Measurements from ENCODE around the gene NCOA3.
"Not testable (repeated sequence)": the region's sequence is repeated elsewhere in the genome, so short reads cannot be mapped to it uniquely, and the experiment has no call there.

The NCOA3 gene

DNA sequence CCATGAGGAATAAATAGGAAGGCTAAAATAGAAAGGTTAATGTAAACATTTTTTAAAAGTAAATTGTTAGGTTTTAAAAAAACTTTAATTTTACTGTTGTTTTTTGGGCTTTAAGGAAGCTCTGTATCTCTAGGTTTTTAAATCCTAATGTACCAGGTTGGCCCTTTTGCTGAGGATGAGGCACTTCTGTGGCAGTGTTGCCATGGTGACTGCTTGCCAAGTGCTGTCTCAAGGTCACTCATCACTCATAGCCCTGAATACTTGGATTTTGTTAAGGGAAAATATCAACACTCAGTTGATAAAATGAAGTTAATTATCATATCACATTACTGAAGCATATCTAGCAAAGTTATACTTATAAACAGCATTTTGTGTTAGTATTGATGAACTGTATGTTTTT, 50.2 kb downstream of the NCOA3 start:
- DNase-seq: no peak
- in situ Hi-C loops (cut with HindIII; ENCODE audit: low pct_ligation_motif_present, low pct_unique_long_range_greater_than_20kb, low sequenced_read_pairs): no loop called here

DNA sequence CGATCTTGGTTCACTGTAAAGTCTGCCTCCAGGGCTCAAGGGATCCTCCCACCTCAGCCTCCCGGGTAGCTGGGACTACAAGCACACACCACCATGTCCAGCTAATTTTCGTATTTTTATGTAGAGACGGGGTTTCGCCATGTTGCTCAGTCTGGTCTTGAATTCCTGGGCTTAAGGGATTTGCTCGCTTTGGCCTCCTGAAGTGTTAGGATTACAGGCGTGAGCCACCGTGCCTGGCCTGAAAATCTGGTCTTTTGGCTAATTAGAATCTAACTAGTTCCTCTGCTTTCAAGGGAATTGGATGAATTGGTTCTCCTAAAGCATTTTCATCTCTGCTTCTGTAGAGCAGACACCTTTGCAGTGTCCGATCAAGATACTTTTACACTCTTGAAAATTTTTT, 51.3 kb downstream of the NCOA3 start:
- in situ Hi-C loops (cut with HindIII; ENCODE audit: low pct_ligation_motif_present, low pct_unique_long_range_greater_than_20kb, low sequenced_read_pairs): no loop called here
- no peak for DNase-seq

DNA sequence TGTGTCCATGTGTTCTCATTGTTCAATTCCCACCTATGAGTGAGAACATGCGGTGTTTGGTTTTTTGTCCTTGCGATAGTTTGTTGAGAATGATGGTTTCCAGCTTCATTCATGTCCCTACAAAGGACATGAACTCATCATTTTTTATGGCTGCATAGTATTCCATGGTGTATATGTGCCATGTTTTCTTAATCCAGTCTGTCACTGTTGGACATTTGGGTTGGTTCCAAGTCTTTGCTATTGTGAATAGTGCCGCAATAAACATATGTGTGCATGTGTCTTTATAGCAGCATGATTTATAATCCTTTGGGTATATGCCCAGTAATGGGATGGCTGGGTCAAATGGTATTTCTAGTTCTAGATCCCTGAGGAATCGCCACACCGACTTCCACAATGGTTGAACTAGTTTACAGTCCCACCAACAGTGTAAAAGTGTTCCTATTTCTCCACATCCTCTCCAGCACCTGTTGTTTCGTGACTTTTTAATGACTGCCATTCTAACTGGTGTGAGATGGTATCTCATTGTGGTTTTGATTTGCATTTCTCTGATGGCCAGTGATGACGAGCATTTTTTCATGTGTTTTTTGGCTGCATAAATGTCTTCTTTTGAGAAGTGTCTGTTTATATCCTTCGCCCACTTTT, 52.0 kb downstream of the NCOA3 start:
- in situ Hi-C loops (cut with HindIII; ENCODE audit: low pct_ligation_motif_present, low pct_unique_long_range_greater_than_20kb, low sequenced_read_pairs); DNase-seq: not testable (repeated sequence)

DNA sequence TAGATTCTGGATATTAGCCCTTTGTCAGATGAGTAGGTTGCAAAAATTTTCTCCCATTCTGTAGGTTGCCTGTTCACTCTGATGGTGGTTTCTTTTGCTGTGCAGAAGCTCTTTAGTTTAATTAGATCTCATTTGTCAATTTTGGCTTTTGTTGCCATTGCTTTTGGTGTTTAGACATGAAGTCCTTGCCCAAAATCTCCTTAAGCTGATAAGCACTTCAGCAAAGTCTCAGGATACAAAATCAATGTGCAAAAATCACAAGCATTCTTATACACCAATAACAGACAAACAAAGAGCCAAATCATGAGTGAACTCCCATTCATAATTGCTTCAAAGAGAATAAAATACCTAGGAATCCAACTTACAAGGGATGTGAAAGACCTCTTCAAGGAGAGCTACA, 52.6 kb downstream of the NCOA3 start:
- in situ Hi-C loops (cut with HindIII; ENCODE audit: low pct_ligation_motif_present, low pct_unique_long_range_greater_than_20kb, low sequenced_read_pairs): not testable (repeated sequence)

DNA sequence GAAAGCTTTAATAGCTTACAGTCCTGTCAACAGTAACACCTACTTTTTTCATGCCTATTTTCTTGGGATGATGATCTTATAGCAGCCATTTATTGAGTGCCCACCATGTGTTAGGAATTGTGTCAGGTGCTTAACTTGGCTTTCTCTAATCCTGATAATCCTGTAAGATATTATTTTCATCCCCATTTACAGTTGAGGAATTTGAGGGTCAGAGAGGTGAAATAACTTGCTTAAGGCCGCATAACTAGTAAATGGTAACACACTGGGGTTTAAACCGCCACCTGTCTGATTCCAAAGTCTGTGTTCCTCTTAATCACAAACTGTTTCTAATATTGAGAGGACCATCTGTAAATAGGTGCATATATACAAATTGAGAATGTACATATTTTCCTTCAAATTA, 55.5 kb downstream of the NCOA3 start:
- in situ Hi-C loops (cut with HindIII; ENCODE audit: low pct_ligation_motif_present, low pct_unique_long_range_greater_than_20kb, low sequenced_read_pairs): no loop called here
- no peak for DNase-seq

More for the DNA sequence above, 52.6 kb downstream of the NCOA3 start:
- DNase-seq: not testable (repeated sequence)

DNA sequence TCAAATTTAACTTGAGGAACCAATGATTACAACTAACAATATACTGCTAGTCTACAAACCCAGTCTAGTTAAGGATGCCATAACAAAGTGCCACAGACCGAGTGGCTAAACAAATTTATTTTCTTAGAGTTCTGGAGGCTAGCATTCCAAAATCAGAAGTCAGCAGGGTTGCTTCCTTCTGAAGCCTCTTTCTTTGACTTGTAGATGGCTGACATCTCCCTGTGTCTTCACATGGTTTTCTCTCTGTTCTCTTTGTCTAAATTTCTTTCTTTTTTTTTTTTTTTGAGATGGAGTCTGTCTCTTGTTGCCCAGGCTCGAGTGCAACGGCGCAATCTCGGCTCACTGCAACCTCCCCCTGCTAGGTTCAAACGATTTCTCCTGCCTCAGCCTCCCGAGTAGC, 56.1 kb downstream of the NCOA3 start:
- in situ Hi-C loops (cut with HindIII; ENCODE audit: low pct_ligation_motif_present, low pct_unique_long_range_greater_than_20kb, low sequenced_read_pairs): no loop called here
- DNase-seq: no peak

DNA sequence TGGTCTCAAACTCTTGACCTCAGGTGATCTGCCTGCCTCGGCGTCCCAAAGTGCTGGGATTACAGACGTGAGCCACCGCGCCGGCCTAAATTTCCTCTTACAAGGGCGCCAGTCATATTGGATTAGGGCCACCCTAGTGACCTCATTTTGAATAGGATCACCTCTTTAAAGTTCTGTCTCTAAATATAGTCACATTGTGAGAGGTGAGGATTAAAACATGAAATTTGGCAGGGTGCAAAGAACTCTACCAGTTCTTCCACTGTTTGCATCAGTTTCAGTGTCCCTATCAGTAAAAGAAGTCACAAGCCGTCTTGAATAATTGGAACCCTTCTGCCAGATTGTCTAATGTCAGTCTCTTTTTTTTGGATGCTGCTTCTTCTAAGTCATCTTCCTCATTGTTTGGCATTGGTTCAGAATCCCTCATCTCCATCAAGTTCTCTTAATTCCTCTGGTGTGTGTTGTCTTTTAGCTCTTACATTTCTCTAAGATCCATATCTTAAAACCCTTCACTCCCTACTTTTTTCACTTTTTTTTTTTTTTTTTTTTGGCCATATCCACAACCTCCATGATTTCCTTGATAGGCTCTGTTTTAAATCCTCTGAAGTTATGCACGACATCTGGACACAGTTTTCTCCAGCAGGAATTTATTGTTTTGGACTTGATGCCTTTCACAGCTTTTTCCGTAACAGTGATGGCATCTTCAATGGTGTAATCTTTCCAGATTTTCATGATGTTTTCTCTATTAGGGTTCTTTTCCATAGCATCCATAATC, 56.8 kb downstream of the NCOA3 start:
- in situ Hi-C loops (cut with HindIII; ENCODE audit: low pct_ligation_motif_present, low pct_unique_long_range_greater_than_20kb, low sequenced_read_pairs): no loop called here
- DNase-seq: no peak

DNA sequence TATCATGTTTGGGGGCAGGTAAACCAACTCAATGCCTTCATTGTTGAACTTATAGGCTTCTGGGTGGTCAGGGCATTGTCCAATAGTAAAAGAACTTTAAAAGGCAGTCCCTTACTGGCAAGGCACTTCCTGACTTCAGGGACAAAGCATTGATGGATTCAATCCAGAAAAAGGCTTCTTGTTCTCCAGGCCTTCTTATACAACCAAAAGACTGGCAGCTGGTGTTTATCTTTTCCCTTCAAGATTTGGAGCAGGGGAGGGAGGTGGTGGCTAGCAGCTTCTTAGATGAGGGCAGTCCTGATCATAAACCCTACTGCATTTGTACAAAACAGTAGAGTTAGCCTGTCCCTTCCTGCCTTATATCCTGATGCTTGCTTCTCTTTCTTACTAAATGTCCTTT, 57.5 kb downstream of the NCOA3 start:
- DNase-seq: no peak
- in situ Hi-C loops (cut with HindIII; ENCODE audit: low pct_ligation_motif_present, low pct_unique_long_range_greater_than_20kb, low sequenced_read_pairs): no loop called here

DNA sequence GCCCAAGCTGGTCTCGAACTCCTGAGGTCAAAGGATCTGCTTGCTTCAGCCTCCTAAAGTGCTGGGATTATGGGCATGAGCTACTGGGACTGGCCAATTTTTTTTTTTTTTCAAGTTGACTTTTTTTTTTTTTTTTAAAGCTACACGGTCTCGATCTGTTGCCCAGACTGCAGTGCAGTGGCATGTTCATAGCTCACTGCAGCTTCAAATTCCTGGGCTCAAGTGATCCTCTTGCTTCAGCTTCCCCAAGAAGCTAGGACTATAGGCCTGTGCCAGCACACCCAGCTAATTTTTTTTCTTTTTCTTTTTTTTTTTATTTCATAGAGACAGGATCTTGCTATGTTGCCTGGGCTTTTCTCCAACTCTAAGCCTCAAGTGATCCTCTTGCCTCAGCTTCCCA, 59.5 kb downstream of the NCOA3 start:
- in situ Hi-C loops (cut with HindIII; ENCODE audit: low pct_ligation_motif_present, low pct_unique_long_range_greater_than_20kb, low sequenced_read_pairs): no loop called here
- DNase-seq: no peak

DNA sequence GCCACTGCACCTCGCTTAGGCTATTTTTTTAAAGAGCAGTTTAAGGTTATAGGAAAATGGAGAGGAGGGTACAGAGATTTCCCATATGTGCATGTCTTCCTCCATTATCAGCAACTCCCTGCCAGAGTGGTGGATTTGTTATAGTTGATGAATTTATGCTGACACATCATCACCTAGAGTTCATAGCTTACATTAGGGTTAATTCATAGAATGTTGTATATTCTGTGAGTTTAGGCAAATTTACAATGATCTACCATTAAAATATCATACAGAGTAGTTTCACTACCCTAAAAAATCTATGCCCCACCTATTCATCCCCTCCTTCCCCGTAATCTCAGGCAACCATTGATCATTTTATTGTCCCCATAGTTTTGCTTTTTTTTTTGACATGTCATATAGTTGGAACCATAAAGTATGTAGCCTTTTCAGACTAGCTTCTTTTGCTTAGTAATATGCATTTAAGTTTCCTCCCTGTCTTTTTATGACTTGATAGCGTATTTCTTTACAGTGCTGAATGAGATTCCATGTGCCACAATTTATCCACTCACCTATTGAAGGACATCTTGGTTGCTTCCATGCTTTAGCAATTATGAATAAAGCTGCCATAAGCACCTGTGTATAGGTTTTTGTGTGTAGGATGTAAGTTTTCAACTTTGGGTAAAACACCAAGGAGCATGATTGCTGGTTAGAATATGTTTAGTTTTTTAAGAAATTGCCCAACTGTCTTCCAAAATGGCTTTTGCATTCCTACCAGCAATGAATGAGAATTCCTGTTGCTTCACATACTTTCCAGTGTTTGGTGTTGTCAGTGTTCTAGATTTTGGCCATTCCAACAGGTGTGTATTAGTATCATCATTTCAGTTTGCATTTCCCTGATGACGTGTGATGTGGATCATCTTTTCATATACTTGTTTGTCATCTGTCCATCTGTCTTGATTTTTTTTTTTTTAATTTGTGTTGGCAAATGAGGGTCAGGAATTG, 60.2 kb downstream of the NCOA3 start:
- in situ Hi-C loops (cut with HindIII; ENCODE audit: low pct_ligation_motif_present, low pct_unique_long_range_greater_than_20kb, low sequenced_read_pairs): no loop called here
- DNase-seq: no peak

DNA sequence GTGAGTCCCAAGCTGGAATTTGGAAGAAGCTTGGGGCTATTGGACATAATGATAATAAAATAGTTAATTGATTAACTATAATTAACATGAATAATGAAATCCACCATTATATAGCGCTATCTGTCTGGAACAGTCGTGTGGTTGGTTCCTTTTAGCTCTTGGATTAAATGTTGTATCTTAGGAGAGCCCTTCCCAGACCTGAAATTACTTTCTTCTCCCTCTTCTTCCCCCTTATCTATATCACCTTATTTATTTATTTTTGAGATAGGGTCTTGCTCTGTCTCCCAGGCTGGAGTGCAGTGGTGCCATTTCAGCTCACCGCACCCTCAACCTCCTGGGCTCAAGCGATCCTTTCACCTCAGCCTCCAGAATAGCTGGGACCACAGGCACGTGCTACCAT, 64.6 kb downstream of the NCOA3 start:
- in situ Hi-C loops (cut with HindIII; ENCODE audit: low pct_ligation_motif_present, low pct_unique_long_range_greater_than_20kb, low sequenced_read_pairs): no loop called here
- no peak for DNase-seq

DNA sequence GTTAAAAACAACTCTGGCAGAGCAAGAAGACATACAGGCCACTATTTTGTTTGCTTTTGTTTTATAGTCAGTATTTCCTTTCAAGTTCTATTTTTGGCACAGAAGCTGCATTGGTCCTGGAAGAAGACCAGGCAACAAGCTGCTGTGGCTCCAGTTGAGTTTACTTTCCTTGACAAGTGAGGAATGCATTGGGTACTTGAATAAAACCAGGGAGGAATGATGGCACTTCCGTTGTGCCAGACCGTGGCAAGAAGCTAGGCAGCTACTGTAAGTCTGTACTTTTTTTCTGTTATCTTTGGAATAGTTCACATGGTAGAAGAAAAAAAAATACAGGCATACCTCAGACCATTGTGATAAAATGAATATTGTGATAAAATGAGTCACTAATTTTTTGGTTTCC, 66.3 kb downstream of the NCOA3 start:
- no peak for DNase-seq
- in situ Hi-C loops (cut with HindIII; ENCODE audit: low pct_ligation_motif_present, low pct_unique_long_range_greater_than_20kb, low sequenced_read_pairs): no loop called here

DNA sequence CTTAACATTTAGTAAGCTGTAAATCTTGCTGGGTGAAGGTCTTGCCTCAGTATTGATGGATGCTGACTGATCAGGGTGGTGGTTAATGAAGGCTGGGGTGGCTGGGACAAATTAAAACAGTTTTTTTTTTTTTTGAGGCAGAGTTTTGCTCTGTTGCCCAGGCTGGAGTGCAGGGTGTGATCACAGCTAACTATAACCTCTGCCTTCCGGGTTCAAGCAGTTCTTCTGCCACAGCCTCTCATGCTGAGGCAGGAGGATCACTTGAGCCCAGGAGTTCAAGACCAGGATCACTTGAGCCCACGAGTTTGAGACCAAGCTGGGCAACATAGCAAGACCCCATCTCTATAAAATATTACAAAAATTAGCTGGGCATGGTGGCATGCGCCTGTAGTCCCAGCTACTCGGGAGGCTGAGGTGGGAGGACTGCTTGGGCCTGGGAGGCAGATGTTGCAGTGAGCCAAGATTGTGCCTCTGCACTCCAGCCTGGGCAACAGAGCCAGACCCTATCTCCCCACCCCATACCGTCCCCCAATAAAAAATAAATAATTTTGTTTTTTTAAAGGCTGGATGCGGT, 67.2 kb downstream of the NCOA3 start:
- in situ Hi-C loops (cut with HindIII; ENCODE audit: low pct_ligation_motif_present, low pct_unique_long_range_greater_than_20kb, low sequenced_read_pairs): no loop called here
- DNase-seq: no peak

DNA sequence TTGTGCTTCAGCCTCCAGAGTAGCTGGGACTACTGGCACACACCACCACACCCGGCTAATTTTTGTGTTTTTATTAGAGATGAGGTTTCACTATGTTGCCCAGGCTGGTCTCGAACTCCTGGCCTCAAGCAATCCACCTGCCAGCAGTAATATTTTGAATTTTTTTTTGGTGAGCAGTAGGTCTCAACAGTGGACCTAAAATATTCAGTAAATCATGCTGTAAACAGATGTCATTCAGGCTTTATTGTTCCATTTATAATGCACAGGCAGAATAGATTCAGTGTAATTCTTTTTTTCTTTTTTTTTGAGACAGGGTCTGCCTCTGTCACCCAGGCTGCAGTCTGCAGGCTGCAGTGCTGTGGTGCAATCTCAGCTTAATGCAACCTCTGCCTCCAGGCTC, 69.7 kb downstream of the NCOA3 start:
- no peak for DNase-seq
- in situ Hi-C loops (cut with HindIII; ENCODE audit: low pct_ligation_motif_present, low pct_unique_long_range_greater_than_20kb, low sequenced_read_pairs): no loop called here

DNA sequence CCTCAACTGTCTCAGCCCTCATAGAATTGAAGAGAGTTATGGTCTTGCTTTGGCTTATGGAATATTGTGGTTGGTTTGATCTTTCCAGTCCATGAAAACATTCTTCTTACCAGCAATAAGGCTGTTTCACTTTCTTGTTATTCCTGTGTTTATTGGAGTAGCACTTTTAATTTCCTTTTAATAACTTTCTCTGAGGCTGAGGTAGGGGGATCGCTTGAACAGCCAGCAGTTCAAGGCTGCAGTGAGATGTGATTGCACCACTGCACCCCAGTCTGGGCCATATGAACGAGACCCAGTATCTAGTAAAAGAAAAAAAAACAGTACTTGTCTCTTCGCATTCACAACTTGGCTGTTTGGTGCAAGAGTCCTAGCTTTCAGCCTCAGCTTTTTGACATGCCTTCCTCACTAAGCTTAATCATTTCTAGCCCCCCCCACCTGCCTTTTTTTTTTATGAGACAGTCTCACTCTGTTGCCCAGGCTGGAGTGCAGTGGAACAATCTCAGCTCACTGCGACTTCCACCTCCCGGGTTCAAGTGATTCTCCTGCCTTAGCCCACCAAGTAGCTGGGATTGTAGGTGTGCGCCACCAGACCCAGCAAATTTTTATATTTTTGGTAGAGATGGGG, 70.5 kb downstream of the NCOA3 start:
- DNase-seq: no peak
- in situ Hi-C loops (cut with HindIII; ENCODE audit: low pct_ligation_motif_present, low pct_unique_long_range_greater_than_20kb, low sequenced_read_pairs): no loop called here

DNA sequence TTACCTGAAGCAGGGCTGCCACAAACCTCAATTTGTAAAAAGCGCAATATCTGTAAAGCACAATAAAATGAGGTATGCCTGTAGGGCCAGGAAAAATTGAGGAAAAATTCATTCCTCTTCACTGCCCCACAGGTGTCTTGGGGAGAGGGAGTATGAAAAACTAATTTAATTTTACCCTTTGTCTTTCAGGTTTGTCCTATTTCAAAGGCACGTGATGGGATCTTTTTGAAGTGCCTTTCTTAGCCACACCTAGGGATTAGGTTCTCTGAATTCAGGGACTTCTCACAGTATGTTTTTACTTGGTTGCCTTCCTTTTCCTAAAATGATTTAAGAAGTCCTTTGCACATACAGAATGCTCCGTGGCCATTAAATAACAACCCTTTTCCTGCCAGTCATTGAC, 71.9 kb downstream of the NCOA3 start:
- in situ Hi-C loops (cut with HindIII; ENCODE audit: low pct_ligation_motif_present, low pct_unique_long_range_greater_than_20kb, low sequenced_read_pairs): no loop called here
- DNase-seq: no peak

DNA sequence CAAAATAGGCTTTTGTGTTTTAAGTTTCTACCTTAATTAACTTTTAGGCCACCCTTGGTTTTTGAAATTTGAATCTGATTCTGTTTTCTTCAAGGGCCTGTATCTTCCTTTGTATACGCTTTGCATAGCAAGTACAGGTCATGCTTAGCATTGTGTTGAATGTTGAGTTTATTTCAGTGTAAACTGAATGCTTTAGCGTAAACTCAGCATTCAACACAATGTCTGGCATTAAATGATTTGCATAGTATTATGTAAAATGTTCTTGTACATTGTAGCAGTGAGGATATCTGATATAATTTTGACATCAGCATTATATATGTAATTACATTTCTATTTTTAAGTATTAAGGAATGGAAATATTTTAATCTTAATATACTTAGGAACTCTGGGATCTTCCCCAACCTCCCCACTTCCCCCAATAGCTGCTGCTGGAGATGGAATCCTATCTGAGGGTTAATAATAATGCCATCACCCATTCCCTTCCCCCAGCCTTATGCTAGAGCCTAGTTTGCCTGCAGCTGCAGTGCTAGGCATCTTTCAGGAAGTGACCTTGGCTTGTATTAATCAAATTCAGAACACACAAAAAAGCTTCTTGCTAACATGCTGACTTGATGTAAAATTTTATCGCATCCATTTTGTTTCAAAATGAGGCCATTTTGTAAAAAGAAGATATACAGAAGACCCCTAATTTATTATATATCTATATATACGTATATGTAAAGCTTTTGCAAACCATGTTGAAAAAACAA, 73.1 kb downstream of the NCOA3 start:
- in situ Hi-C loops (cut with HindIII; ENCODE audit: low pct_ligation_motif_present, low pct_unique_long_range_greater_than_20kb, low sequenced_read_pairs): no loop called here
- peak; percentile 33 for DNase-seq

DNA sequence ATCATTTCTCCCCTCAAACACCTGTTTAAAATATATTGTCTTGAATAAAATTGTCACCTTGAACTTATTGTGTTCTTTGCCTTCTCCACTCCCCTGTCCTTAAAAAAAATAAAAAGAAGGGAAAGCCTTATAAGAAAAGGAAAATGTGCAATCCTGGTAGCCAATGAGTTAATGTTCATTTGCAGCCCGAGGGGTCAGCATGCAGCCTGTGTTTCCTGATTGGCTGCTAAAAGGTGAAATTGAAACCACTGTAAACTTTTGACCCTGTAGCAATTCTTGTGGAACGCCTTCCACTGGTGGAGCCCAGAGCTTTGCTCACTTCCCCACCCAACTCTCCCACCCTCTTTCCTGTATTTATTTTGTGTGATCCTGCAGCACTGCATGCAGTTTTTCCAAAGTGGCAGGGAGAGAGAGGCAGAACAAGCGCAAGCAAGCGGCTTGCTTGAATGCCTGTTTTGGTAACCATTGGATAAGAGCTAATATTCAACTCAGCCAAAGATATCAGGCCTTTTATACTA, 74.9 kb downstream of the NCOA3 start:
- in situ Hi-C loops (cut with HindIII; ENCODE audit: low pct_ligation_motif_present, low pct_unique_long_range_greater_than_20kb, low sequenced_read_pairs): no loop called here
- DNase-seq: peak; percentile 91
